Sigmoid colon (tissue), 3 donors: ENCODE data around the gene CALHM3.

Experiments used
- CTCF ChIP-seq, 4 experiments: fragments of 450-650 bp in 3 of 4; fragments of 200-600 bp in 1 of 4; IDR thresholded peaks; one replicate each; pipeline ENCODE4 v1.5.1; 2016 to 2019; ENCODE audit warnings: antibody characterized with exemption in 4 of 4, mild to moderate bottlenecking in 3 of 4, moderate library complexity in 2 of 4
- POLR2A ChIP-seq, 2 donors: fragments of 450-650 bp; IDR thresholded peaks; one replicate each; pipeline ENCODE4 v1.6.1; 2016; ENCODE audit warnings: antibody characterized with exemption in 2 of 2, mild to moderate bottlenecking in 2 of 2, moderate library complexity in 2 of 2

- TF ChIP-seq CTCF (IDR thresholded peaks at IDR 0.05) (no peak), POLR2A (IDR thresholded peaks at IDR 0.05) (no peak)
Observed at GRCh38 chr10:103517234-103518085, 38.4 kb upstream of the CALHM3 start.
